GM18526 (cell line): ENCODE measurements around the gene STARD13.

Experiments used
- POLR2A ChIP-seq: IDR thresholded peaks from 3 replicates; pipeline ENCODE4 v1.6.1; 2011; ENCODE audit not compliant: insufficient read length; ENCODE audit errors: extremely low read depth

The STARD13 gene

GRCh38 chr13:33207615-33207961, 78.0 kb downstream of the STARD13 start:
- TF ChIP-seq POLR2A: no peak

DNA sequence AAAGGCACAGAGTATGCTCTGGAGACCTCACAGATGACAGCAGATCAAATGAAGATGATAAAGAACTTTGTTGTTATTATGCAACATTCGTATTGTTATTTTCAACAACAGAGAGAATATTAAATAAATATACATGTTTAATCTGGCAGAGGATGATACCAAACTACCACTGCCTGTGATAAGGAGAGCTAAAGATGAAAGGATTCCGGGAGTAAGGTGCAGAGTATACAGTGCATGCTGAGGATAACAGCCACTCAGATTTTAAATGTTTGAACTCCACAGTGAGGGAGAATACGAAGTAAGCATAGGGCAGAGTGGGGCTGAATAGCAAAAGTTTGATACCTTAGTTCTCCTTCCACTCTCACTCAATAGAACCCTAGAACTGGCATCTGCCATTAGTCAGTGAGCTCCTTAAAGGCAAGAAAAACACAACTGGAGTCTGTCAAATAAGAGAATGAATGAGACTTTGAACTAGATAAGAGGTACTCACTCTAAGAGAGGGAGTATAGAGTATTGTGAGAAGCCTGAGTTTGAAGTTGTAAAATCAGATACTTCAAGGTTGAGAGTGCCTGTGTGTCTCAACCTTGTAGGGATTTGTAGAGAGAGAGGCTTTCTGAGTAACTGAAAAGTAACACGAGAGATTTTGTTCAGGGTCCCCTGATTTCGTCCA, 78.5 kb downstream of the STARD13 start:
- TF ChIP-seq POLR2A: no peak

DNA sequence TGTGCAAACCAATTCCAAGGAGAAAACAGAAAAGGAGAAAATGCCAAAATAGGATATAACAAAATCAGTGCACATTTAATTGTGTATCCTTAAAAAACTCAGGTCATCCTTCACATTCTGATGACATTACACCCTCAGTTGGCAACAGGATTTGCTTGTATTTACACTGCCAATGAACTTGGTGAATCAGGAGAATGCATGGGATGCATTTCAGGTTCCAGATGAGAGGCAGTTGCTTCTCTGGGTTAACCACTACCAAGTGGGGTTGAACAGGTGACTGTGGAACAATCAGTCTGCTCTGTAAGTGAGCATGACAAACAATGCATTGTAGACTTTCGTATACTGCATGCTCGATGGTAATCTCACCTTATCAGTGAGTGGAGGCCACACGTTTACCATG, 79.1 kb downstream of the STARD13 start:
- TF ChIP-seq POLR2A: no peak

- TF ChIP-seq POLR2A: no peak
Observed at GRCh38 chr13:33205804-33206221, 79.7 kb downstream of the STARD13 start.

DNA sequence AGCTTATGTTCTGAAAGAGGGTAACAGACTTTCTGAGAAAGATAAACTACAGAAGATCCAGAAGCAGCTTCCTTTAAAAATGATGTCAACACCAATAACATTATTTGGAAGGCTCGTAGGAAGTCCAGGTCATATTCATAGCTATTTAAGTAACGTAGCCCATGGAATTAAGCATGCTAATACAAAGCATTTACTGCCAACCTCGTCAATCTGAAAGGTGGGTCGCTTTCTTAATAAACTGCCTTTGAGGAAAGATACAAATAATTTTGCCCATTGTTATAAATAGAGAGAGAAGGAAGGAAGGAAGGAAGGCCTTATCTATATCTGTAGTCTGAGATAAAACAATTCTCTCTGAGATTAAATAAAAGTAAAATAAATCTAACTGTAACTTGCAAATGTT, 80.3 kb downstream of the STARD13 start:
- TF ChIP-seq POLR2A: no peak

- TF ChIP-seq POLR2A: no peak
Observed at GRCh38 chr13:33204130-33204927, 81.2 kb downstream of the STARD13 start.

GRCh38 chr13:33202644-33203169, 82.8 kb downstream of the STARD13 start:
- no peak for TF ChIP-seq POLR2A

GRCh38 chr13:33201659-33202058, 83.9 kb downstream of the STARD13 start:
- no peak for TF ChIP-seq POLR2A

- TF ChIP-seq POLR2A: no peak
Observed at GRCh38 chr13:33199289-33199850, 86.2 kb downstream of the STARD13 start.

DNA sequence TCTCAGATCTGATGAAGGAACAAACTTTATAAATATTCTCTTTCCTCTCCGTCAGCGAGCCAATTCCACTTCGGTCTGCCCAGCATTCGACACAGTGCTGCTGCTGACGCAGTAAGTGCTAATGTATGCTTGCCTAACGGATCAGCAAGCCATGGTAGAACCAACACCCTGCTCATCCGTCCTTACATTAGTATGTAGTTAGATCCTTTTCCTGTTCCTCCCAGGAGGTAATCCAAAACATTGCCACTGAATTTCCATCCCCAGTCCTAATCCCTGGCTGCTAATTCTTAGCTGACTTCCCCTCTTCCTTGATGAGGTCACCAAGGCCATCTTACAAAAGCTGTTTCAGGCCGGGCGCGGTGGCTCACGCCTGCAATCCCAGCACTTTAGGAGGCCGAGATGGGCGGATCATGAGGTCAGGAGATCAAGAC, 88.0 kb downstream of the STARD13 start:
- no peak for TF ChIP-seq POLR2A

DNA sequence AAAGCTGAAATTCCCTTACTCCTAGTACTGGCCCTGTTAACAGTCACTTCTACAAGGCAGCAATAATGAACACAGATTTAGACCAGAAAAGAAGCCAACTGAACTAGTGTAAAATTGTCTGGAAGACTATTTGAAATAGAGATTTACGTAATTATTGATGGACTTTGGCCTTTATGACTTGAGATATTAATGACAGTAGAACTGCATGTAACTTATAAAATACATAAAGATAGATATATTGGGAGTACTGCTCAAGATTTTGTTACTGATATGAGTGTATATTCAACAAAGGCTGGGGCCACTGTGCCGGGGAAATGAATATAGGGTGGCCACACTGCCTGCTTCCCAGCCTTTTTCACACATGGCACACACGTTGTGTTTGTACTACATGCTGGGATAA, 88.8 kb downstream of the STARD13 start:
- TF ChIP-seq POLR2A: no peak

DNA sequence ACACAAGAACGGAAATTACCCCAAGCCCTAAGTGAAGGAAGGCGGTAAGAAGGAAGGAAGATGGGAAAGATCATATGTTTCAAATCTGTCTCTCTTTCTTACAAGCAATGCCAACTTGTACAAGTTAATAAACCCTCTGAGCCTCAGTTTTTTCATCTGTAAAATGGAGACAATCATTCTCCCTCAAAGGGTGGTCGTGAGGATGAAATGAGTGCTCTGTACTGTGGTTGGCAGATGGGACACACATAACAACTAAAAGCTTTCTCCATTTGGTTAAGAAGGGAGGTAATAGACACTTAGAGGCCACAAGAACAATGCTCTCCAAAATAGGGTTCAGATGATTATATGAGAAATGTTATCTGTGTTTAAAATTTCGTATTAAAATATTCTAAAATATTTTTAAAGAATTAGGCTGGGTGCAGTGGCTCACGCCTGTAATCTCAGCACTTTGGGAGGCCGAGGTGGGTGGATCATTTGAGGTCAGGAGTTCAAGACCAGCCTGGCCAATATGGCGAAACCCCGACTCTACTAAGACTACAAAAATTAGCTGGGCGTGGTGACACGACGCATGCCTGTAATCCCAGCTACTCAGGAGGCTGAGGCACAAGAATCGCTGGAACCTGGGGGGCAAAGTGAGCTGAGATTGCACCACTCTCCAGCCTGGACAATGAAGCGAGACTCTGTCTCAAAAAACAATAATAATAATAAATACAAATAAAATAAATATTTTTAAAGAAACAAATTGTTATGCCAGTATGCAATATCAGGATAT, 89.7 kb downstream of the STARD13 start:
- no peak for TF ChIP-seq POLR2A

GRCh38 chr13:33194820-33195692, 90.5 kb downstream of the STARD13 start:
- TF ChIP-seq POLR2A: no peak

GRCh38 chr13:33193428-33193974, 92.1 kb downstream of the STARD13 start:
- TF ChIP-seq POLR2A: no peak

DNA sequence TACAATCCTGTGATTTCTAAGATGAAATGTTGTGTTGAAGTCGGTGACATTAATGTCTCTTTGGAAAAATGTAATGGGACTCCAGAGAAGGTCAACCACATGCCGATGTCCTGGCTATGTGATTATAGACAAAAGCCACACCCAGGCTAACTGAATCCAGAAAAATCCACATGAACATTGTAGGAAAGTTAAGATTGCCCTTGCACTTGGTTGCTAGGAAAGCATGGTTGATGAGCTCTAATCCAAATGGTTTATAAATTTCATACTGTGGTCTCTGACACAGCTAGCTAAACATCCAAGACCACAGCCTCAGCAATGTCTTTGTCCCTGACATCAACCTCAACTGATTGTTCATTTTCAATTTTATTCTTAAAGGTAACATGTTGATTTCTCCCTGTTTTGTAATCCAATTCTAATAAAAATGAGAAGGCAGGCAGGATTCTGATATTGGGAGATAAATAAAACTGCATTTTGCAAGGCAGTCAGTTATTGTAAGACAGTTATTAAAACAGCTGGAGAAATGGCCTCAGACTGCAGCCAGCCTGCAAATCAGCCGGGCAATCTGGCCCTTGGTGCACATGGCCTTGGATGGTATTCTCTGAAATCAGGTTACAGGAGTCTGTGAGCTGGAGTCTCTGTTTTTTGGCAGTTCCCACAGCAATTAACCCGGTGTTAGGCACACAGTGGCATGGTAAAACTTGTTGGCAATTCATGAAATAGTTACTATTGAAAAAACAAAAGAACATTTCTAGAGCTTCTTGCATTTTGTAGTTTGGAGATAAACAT, 93.9 kb downstream of the STARD13 start:
- TF ChIP-seq POLR2A: no peak
